Thyroid gland (tissue), 4 donors: ENCODE results near the gene DVL1. TPM values are rescaled to one million over a fixed set of nuclear protein-coding genes. Genes with fewer than 3 reads are reported as not detected.

ENCODE experiments used
- DNase-seq, 2 donors: peaks; one replicate each; pipeline ENCODE4 v3.0.0-alpha.2; 2019
- H3K27ac ChIP-seq, 3 donors: fragments of 200-600 bp; sonication (generic); 1 replicate in 2 of 3; 2 replicates in 1 of 3; pipeline ENCODE4 v1.5.1; 2016 to 2019; ENCODE audit warnings: mild to moderate bottlenecking in 1 of 3, moderate library complexity in 1 of 3
- H3K27me3 ChIP-seq: fragments of 200-600 bp; sonication (generic); one replicate; pipeline ENCODE4 v1.5.1; 2019
- H3K36me3 ChIP-seq, 2 donors: fragments of 200-600 bp; sonication (generic); one replicate each; pipeline ENCODE4 v1.5.1; 2016 to 2019
- H3K4me1 ChIP-seq, 2 donors: fragments of 200-600 bp; sonication (generic); one replicate each; pipeline ENCODE4 v1.5.1; 2017 to 2019
- H3K4me3 ChIP-seq, 3 donors: fragments of 200-600 bp; sonication (generic); replicated peaks in 1 of 3; 1 replicate in 2 of 3; 2 replicates in 1 of 3; pipeline ENCODE4 v1.5.1; 2016; ENCODE audit warnings: mild to moderate bottlenecking in 1 of 3
- H3K9me3 ChIP-seq: fragments of 200-600 bp; sonication (generic); one replicate; pipeline ENCODE4 v1.5.1; 2017
- POLR2A ChIP-seq, 2 donors: fragments of 450-650 bp; IDR thresholded peaks; one replicate each; pipeline ENCODE4 v1.6.1; 2017; ENCODE audit warnings: antibody characterized with exemption in 2 of 2, mild to moderate bottlenecking in 2 of 2, moderate library complexity in 1 of 2
- WGBS, 2 donors: methylation state at CpG; one replicate each; pipeline ENCODE4 v1.1.5; 2017; 5-methylcytosine and 5-hydroxymethylcytosine counted together
- intact Hi-C: fragments of 100-400 bp; cut with DNase I; formaldehyde crosslinking; loops from one replicate; pipeline ENCODE4 v1.15.1; 2023
- total RNA-seq, 4 donors: library from RNA; depleted of rRNA; stranded (reverse); fragments of >200 nt; gene quantifications; one replicate each; pipeline ENCODE4 v1.2.3, GENCODE V29; 2016
- TF ChIP-seq, protein P1 (sequence below), 6 experiments: fragments of 200-600 bp in 3 of 6; fragments of 450-650 bp in 3 of 6; sonication (generic) in 3 of 6; IDR thresholded peaks; one replicate each; pipeline ENCODE4 v1.5.1; 2016 to 2019; ENCODE audit warnings: antibody characterized with exemption in 6 of 6, mild to moderate bottlenecking in 2 of 6, inconsistent platforms in 1 of 6, moderate library complexity in 1 of 6

Gene DVL1
- total RNA-seq, 4 donors from 2014 or later = 46.6 to 79.4 (median 61.7) TPM

DNA sequence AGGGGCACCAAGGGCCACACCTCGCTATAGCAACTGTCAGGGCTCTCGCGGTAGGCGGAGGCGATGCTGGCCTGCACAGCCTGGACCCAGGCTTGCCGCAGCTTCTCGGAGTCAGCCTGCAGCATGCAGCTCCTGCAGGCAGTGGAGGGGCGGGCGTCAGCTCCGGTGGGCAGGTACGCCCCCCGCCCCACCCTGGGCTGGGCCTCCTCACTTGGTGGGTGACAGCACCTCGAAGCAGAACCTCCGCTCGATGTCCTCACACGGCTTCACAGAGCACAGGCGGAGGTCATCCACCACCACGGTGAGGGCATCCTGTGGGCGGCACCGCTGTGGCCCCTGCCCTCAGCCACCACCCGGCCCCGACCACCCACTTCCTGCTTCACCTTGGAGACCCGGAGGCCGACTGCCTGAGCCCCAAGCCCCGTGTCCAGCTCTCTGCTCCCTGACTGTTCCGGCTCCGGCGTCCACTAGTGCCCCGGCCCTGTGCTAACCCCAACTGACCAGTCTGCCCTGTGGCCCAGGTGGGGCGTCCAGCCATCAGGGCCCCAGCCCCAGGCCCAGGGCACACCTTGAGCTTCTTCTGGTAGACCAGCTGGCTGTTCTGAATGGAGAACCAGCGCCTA is 51.3 kb downstream of the DVL1 start:
- 96 to 97% methylated on average over 16 to 23 of the region's 31 CpGs for WGBS, 2 donors
- Histone ChIP-seq H3K36me3 (peaks cover 0 to 4% of the 10 kb centered on the region in 2 donors), H3K4me3 (no peak overlapping the region), H3K9me3 (no peaks in the 10 kb centered on the region), H3K27me3 (no peaks in the 10 kb centered on the region), H3K4me1 (no peaks in the 10 kb centered on the region), H3K27ac (no peak overlapping the region)
- no peak for TF ChIP-seq POLR2A (IDR thresholded peaks at IDR 0.05)
- TF ChIP-seq, protein P1, sequence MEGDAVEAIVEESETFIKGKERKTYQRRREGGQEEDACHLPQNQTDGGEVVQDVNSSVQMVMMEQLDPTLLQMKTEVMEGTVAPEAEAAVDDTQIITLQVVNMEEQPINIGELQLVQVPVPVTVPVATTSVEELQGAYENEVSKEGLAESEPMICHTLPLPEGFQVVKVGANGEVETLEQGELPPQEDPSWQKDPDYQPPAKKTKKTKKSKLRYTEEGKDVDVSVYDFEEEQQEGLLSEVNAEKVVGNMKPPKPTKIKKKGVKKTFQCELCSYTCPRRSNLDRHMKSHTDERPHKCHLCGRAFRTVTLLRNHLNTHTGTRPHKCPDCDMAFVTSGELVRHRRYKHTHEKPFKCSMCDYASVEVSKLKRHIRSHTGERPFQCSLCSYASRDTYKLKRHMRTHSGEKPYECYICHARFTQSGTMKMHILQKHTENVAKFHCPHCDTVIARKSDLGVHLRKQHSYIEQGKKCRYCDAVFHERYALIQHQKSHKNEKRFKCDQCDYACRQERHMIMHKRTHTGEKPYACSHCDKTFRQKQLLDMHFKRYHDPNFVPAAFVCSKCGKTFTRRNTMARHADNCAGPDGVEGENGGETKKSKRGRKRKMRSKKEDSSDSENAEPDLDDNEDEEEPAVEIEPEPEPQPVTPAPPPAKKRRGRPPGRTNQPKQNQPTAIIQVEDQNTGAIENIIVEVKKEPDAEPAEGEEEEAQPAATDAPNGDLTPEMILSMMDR (IDR thresholded peaks at IDR 0.05) = no peak
- DNase-seq = no peak
- intact Hi-C loops = loop anchor here (10.0 kb wide), 1 partner anchor 323 kb away; no protein-coding TSS in a partner anchor

DNA sequence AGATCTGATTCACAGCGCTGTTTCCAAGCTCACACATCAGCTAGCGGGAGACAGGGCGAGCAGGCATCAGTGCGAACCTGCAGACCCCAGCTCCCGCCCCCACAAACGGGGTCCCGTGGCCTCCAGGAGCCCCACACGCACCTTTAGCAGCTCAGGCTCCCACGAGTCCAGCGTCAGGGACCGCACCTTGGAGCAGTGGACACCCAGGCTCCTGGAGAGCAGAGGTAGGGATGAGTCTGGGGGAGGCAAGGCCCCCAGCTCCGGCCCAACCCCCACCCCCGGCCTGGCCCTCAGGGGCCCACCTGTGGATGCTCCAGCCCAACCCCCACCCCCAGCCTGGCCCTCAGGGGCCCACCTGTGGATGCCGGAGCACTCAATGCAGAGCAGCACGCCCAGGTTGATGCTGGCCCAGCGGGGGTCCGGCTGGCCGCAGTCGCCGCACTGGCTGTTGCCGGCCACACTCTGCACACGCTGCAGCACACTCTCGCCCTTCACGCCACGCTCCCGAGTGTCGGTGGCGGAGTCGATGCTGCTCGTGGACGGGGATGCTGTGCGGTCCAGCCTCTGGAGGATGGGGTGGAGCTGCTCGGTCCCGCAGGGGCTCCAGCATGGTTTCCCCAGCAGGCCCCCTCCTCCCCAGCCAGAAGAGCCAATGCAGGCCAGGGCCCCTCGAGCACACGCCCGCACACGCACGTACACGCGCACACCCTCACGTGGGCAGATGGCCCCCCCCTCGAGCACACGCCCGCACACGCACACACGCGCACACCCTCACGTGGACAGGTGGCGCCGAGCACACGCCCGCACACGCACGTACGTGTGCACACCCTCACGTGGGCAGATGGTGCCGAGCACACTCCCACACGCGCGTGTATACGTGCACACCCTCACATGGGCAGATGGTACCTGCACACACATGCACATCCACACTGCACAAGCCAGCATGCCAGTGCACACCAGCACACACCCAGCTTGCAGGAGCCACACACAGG is 52.9 kb downstream of the DVL1 start:
- TF ChIP-seq POLR2A (IDR thresholded peaks at IDR 0.05) = no peak
- TF ChIP-seq, protein P1 (IDR thresholded peaks at IDR 0.05) = no peak
- Histone ChIP-seq H3K36me3 (peaks cover 0 to 4% of the 10 kb centered on the region in 2 donors), H3K4me3 (no peak overlapping the region), H3K4me1 (peaks cover 3 to 4% of the 10 kb centered on the region in 2 donors), H3K27ac (no peak overlapping the region), H3K27me3 (no peaks in the 10 kb centered on the region), H3K9me3 (no peaks in the 10 kb centered on the region)
- DNase-seq = no peak
- intact Hi-C loops = loop anchor here (10.0 kb wide), 1 partner anchor 322 kb away; no protein-coding TSS in a partner anchor
- 97 to 98% methylated on average over 45 to 52 of the region's 62 CpGs for WGBS, 2 donors

DNA sequence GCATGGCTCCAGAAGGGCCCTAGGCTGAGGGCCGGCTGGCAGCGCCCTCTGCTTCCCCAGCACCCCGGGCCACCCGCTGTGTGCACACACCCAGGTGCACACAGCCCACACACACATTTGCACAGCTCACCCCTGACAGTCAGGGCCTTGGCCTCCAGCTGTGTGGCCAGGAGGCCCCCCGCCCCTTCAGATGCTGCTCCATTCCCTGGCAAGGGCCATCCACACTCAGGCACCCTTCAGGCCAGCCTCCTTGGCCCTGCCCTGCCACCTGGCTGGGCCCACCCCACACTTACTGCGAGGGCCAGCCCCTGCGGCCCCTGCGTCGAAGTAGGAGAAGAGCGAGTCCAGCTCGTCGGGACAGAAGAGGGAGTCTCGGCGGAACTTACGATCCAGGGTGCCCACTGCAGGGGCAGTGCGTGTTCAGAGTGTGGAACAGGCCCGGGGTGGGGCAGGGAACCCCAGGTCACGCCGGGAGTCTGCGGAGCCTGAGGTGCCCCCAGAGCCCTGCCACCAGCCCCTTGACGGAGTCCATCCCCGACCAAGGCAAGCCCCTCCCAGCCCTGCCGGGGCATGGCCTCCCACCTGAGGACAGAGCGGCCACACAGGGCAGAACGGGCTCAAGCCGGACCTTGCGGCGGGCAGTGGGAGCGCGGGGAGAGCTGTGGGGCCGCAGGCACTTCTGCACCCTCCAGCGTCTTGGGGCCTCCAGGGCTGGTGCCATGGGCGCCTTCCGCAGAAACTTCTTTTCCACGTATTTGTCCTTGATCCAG is 53.9 kb downstream of the DVL1 start:
- Histone ChIP-seq H3K27ac (no peak overlapping the region), H3K4me3 (no peak overlapping the region), H3K27me3 (no peaks in the 10 kb centered on the region), H3K4me1 (peaks cover 6 to 9% of the 10 kb centered on the region in 2 donors), H3K36me3 (peaks cover 0 to 4% of the 10 kb centered on the region in 2 donors), H3K9me3 (no peaks in the 10 kb centered on the region)
- TF ChIP-seq, protein P1 (IDR thresholded peaks at IDR 0.05) = no peak
- TF ChIP-seq POLR2A (IDR thresholded peaks at IDR 0.05) = no peak
- DNase-seq = no peak
- intact Hi-C loops = loop anchor here (10.0 kb wide), 1 partner anchor 321 kb away; no protein-coding TSS in a partner anchor
- WGBS, 2 donors = 94% methylated on average over 20 to 28 of the region's 35 CpGs

DNA sequence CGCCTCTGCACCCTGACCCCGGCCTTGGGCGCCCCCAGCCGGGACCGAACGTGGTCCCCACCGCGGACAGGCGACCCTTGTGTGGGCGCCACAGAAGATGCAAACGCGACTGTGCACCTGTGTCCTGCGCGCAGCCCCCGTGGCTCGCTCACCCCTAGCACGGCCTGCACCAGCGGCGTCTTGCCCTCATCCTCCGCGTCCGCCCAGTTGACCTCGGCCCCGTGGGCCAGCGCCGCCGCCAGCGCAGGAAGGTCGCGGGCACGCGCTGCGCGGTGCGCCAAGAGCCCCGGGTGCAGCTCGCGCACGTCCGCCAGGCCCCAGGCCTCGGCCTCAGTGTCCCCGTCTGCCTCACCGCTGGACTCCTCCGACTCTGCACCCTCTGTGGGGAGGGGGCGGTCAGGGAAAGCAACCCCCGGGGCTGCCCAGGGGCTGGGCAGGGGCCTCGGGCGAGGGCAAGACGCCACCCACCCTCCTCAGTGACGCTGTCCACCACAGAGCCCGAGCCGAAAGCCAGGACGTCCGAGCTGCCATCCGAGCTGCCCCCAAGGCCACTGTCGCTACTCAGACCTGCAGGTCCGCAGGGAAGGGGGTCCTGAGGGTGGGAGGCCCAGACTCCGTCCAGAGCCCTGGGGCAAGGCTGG is 54.8 kb downstream of the DVL1 start:
- no peaks in the 10 kb centered on the region for H3K27me3 ChIP-seq
- H3K4me3 ChIP-seq = no peak overlapping the region
- intact Hi-C loops = loop anchor here (10.0 kb wide), 1 partner anchor 320 kb away; no protein-coding TSS in a partner anchor
- H3K9me3 ChIP-seq = no peaks in the 10 kb centered on the region
- no peak overlapping the region for H3K27ac ChIP-seq
- WGBS, 2 donors = 91 to 95% methylated on average over 4 to 38 of the region's 58 CpGs
- no peak for DNase-seq
- peaks cover 6 to 9% of the 10 kb centered on the region in 2 donors for H3K4me1 ChIP-seq
- TF ChIP-seq POLR2A (IDR thresholded peaks at IDR 0.05) = no peak
- TF ChIP-seq, protein P1 (IDR thresholded peaks at IDR 0.05) = no peak
- H3K36me3 ChIP-seq = peaks cover 0 to 4% of the 10 kb centered on the region in 2 donors
